K562 (cell line): ENCODE measurements around the gene CDH12. TPM values are rescaled to one million over a fixed set of nuclear protein-coding genes. Genes with fewer than 3 reads are reported as not detected.
A peak's percentile ranks its signal among the peaks of the same experiment; 100 is the strongest.

Source experiments
- ATAC-seq: fragments of 200-7000 bp; cut with Tn5 transposase; 3 replicates; pipeline ENCODE4 v1.9.1; 2020; ENCODE audit warnings: moderate library complexity
- BruUV-seq: library from RNA; stranded (reverse); fragments of 400-500 nt; replicated peaks from 2 replicates; lab custom pipeline; 2021; lab: Mats Ljungman, UMichigan
- CTCF ChIA-PET: fragments of 300-600 bp; formaldehyde crosslinking; extraction: SDS; loops from one replicate; lab custom pipeline; 2021; ENCODE audit warnings: low intra/inter-chr PET ratio; lab: Yijun Ruan, JAX
- POLR2A ChIA-PET: fragments of 300-600, 350-650 bp; sonication (Branson Sonifier 250); formaldehyde crosslinking; extraction: SDS; loops from one replicate; lab custom pipeline; 2021; ENCODE audit warnings: antibody characterized with exemption, inconsistent platforms; lab: Yijun Ruan, JAX
- DNase-seq, 4 experiments: peaks; one replicate each; pipeline versions ENCODE4 v3.0.0 to v3.0.0-alpha.2; 2011 to 2018; ENCODE audit warnings: low spot score in 3 of 4, mixed read lengths in 3 of 4; ENCODE audit errors: extremely low read depth in 1 of 4
- FAIRE-seq: peaks from 2 replicates; lab custom pipeline; 2011; peaks lifted over from hg19 to GRCh38; lab: Jason Lieb, UNC
- H2AFZ ChIP-seq: 2 replicates; pipeline ENCODE4 v1.6.0; 2011; ENCODE audit warnings: low read depth, low read length, control low read depth, inconsistent platforms
- H3K27ac ChIP-seq: fragments of 200-600 bp; 3 replicates; pipeline ENCODE4 v1.8.0; 2011; ENCODE audit warnings: low read depth, mild to moderate bottlenecking, control low read depth, inconsistent platforms, low read length, moderate library complexity, mixed read lengths; ENCODE audit errors: extremely low read depth
- H3K27me3 ChIP-seq, 2 experiments: fragments of 300-600 bp in 1 of 2; 2 replicates in 1 of 2; 3 replicates in 1 of 2; pipeline versions ENCODE4 v1.6.0 to v1.8.0; 2011; ENCODE audit warnings: inconsistent platforms in 2 of 2, low read length in 2 of 2, mild to moderate bottlenecking in 1 of 2, mixed read lengths in 1 of 2, moderate library complexity in 1 of 2; ENCODE audit not compliant: control insufficient read depth in 2 of 2, insufficient read depth in 2 of 2
- H3K36me3 ChIP-seq: fragments of 300-600 bp; 3 replicates; pipeline ENCODE4 v1.8.0; 2011; ENCODE audit warnings: mild to moderate bottlenecking, low read length, inconsistent platforms; ENCODE audit not compliant: control insufficient read depth, insufficient read depth
- H3K4me1 ChIP-seq, 2 experiments: fragments of 200-600 bp in 1 of 2; replicated peaks in 1 of 2; 2 replicates in 1 of 2; 3 replicates in 1 of 2; pipeline versions ENCODE4 v1.5.1 to v1.8.0; 2011; ENCODE audit warnings: inconsistent platforms in 2 of 2, low read length in 2 of 2, mild to moderate bottlenecking in 1 of 2, mixed read lengths in 1 of 2, moderate library complexity in 1 of 2; ENCODE audit not compliant: control insufficient read depth in 2 of 2, insufficient read depth in 2 of 2
- H3K4me2 ChIP-seq: 2 replicates; pipeline ENCODE4 v1.6.1; 2011; ENCODE audit warnings: low read length, control low read depth, inconsistent platforms, mixed read lengths; ENCODE audit not compliant: insufficient read depth
- H3K4me3 ChIP-seq: fragments of 200-600 bp; sonication (generic), shearing (Covaris generic); 2 replicates; pipeline ENCODE4 v1.5.1; 2016; ENCODE audit warnings: control low read depth, inconsistent platforms
- H3K79me2 ChIP-seq: fragments of 200-600 bp; 3 replicates; pipeline ENCODE4 v1.8.0; 2011; ENCODE audit warnings: low read length, inconsistent platforms; ENCODE audit not compliant: control insufficient read depth, insufficient read depth
- H3K9ac ChIP-seq, 2 experiments: 2 replicates each; pipeline versions ENCODE4 v1.6.0 to v1.6.1; 2011; ENCODE audit warnings: low read depth in 2 of 2, low read length in 2 of 2, control low read depth in 1 of 2, inconsistent platforms in 1 of 2, mild to moderate bottlenecking in 1 of 2, mixed read lengths in 1 of 2; ENCODE audit not compliant: insufficient read depth in 1 of 2
- H3K9me1 ChIP-seq: one replicate; pipeline ENCODE4 v1.6.0; 2011; ENCODE audit warnings: inconsistent platforms, mild to moderate bottlenecking, low read length, moderate library complexity; ENCODE audit not compliant: control insufficient read depth, insufficient read depth
- H3K9me3 ChIP-seq: replicated peaks from 2 replicates; pipeline ENCODE4 v1.5.1; 2011; ENCODE audit warnings: low read depth, low read length, inconsistent platforms; ENCODE audit not compliant: control insufficient read depth, insufficient read depth
- H4K20me1 ChIP-seq: replicated peaks from 2 replicates; pipeline ENCODE4 v1.6.1; 2011; ENCODE audit warnings: low read length, inconsistent platforms, mixed read lengths; ENCODE audit not compliant: control insufficient read depth, insufficient read depth
- KDM2B ChIP-seq: fragments of 250-450 bp; sonication (Bioruptor Pico); IDR thresholded peaks from 2 replicates; pipeline ENCODE4 v1.8.0; 2021; ENCODE audit warnings: mild to moderate bottlenecking, moderate library complexity
- KLF1 ChIP-seq: fragments of 450-650 bp; IDR thresholded peaks from 2 replicates; pipeline ENCODE4 v1.6.1; 2016; ENCODE audit warnings: missing genetic modification characterization, missing compliant biosample characterization
- LEF1 ChIP-seq: fragments of 450-650 bp; IDR thresholded peaks from 2 replicates; pipeline ENCODE4 v1.6.1; 2016; ENCODE audit warnings: mild to moderate bottlenecking
- MYBL2 ChIP-seq, 2 experiments: fragments of 450-650 bp in 1 of 2; sonication (generic) in 1 of 2; formaldehyde crosslinking in 1 of 2; IDR thresholded peaks; 2 replicates each; pipeline versions ENCODE4 v1.6.1 to v1.8.1; 2017 to 2022; ENCODE audit warnings: borderline replicate concordance in 1 of 2, inconsistent platforms in 1 of 2, low read depth in 1 of 2, mild to moderate bottlenecking in 1 of 2, missing genetic modification reagents in 1 of 2, moderate library complexity in 1 of 2
- NCOA2 ChIP-seq, 2 experiments: fragments of 450-650 bp; IDR thresholded peaks; 2 replicates each; pipeline ENCODE4 v1.6.1; 2018; ENCODE audit warnings: mild to moderate bottlenecking in 2 of 2, moderate library complexity in 1 of 2; ENCODE audit not compliant: partially characterized antibody in 2 of 2
- TFE3 ChIP-seq: fragments of 450-650 bp; formaldehyde crosslinking; IDR thresholded peaks from 2 replicates; pipeline ENCODE4 v1.4.0; 2020; ENCODE audit warnings: mild to moderate bottlenecking, mixed read lengths
- ZNF707 ChIP-seq: fragments of 250-450 bp; sonication (Bioruptor Pico); conservative IDR thresholded peaks from 2 replicates; pipeline ENCODE4 v1.8.0; 2022; ENCODE audit warnings: inconsistent platforms, mild to moderate bottlenecking, moderate library complexity
- whole genome bisulfite sequencing: fragments of 100-300 bp; shearing (Covaris generic); methylation state at CpG from one replicate; pipeline ENCODE4 v1.1.6; 2016; ENCODE audit warnings: low coverage, mixed read lengths; ENCODE audit not compliant: insufficient coverage; ENCODE audit errors: missing lambda C conversion rate; 5-methylcytosine and 5-hydroxymethylcytosine counted together
- in situ Hi-C: fragments of 300-500 bp; cut with MboI; formaldehyde crosslinking; loops from 4 replicates; pipeline ENCODE4 v1.15.0; 2018; ENCODE audit warnings: inconsistent platforms, mixed read lengths
- intact Hi-C: fragments of 100-400 bp; cut with micrococcal nuclease; formaldehyde crosslinking; loops from 2 replicates; pipeline ENCODE4 v1.14.2; 2022
- polyA plus RNA-seq, 8 experiments: library from polyadenylated mRNA; depleted of rRNA in 4 of 8; stranded (reverse) in 5 of 8; unstranded in 3 of 8; fragments of >200 nt; fragmentation: Nextera tagmentation in 2 of 8; fragmentation: Illumina TruSeq in 1 of 8; extraction: Ambion mirVana in 2 of 8; extraction: Trizol in 1 of 8; gene quantifications; 2 replicates each; pipeline versions ENCODE4 v1.2.1 to v1.2.3, GENCODE V29; 2011 to 2014; ENCODE audit warnings: inconsistent platforms in 1 of 8, missing spikeins in 1 of 8
- total RNA-seq, 7 experiments: library from RNA; depleted of rRNA in 6 of 7; stranded (reverse); fragments of >200 nt in 6 of 7; fragmentation: Illumina TruSeq in 2 of 7; extraction: Trizol in 2 of 7; gene quantifications; 2 replicates each; pipeline versions ENCODE4 v1.2.1 to v1.2.3, GENCODE V29; 2011 to 2021; ENCODE audit warnings: low replicate concordance in 1 of 7

The CDH12 gene
- total and polyA plus RNA-seq, 9 of the 15 experiments (the other 6 are each of a cell fraction or from before 2014, with no cell fraction given), result 0.03 to 1.7 (median 0.37) TPM

- no peak overlapping the region for H3K27ac ChIP-seq
- FAIRE-seq, result no peak
Observed at GRCh38 chr5:21773456-21773855, 1079.7 kb downstream of the CDH12 start.

GRCh38 chr5:21765406-21765805, 1087.7 kb downstream of the CDH12 start:
- H3K9me3 ChIP-seq, result no peaks in the 10 kb centered on the region
- CTCF ChIA-PET, result no interaction called here
- H3K9ac ChIP-seq, result no peak overlapping the region
- in situ Hi-C loops, result no loop called here
- 0% methylated on average over 1 of the region's 1 CpG for WGBS
- H3K27me3 ChIP-seq, result no peaks in the 10 kb centered on the region
- no peak overlapping the region for H3K4me2 ChIP-seq
- no peak overlapping the region for H3K27ac ChIP-seq
- no peak overlapping the region for H2AFZ ChIP-seq
- H4K20me1 ChIP-seq, result no peaks in the 10 kb centered on the region
- H3K4me1 ChIP-seq, result no peaks in the 10 kb centered on the region
- POLR2A ChIA-PET, result no interaction called here
- H3K9me1 ChIP-seq, result no peaks in the 10 kb centered on the region
- BruUV-seq, result no TSS peak
- FAIRE-seq, result no peak
- intact Hi-C loops, result no loop called here
- TF ChIP-seq MYBL2 (IDR thresholded peaks at IDR 0.05; ENCODE audit: low read depth) (no peak), MYBL2 (CRISPR knock-in tag; IDR thresholded peaks at IDR 0.05; ENCODE audit: borderline replicate concordance) (no peak), KLF1 (tag) (no peak), KDM2B (CRISPR knock-in tag) (no peak), LEF1 (no peak), ZNF707 (CRISPR knock-in tag) (no peak)
- TF ChIP-seq, all 486 proteins: peak for 0
- DNase-seq, result no peak
- no peaks in the 10 kb centered on the region for H3K79me2 ChIP-seq
- H3K36me3 ChIP-seq, result no peaks in the 10 kb centered on the region
- no peak for ATAC-seq
- no peak overlapping the region for H3K4me3 ChIP-seq

More at GRCh38 chr5:21773456-21773855, 1079.7 kb downstream of the CDH12 start:
- H3K9me3 ChIP-seq, result no peaks in the 10 kb centered on the region; the same call in 1 of the 2 replicates
- H2AFZ ChIP-seq, result no peak overlapping the region
- BruUV-seq, result no TSS peak
- peak; percentile 24; the same call in 1 of the 2 replicates for TF ChIP-seq TFE3 (CRISPR knock-in tag)
- no peak for TF ChIP-seq NCOA2 (IDR thresholded peaks at IDR 0.05; ENCODE audit: partially characterized antibody in 2 of 2)
- 3% methylated on average over 3 of the region's 3 CpGs for WGBS
- H3K9ac ChIP-seq, result no peak overlapping the region
- intact Hi-C loops, result no loop called here
- H3K36me3 ChIP-seq, result no peaks in the 10 kb centered on the region
- H3K4me3 ChIP-seq, result no peak overlapping the region
- no peaks in the 10 kb centered on the region for H3K79me2 ChIP-seq
- in situ Hi-C loops, result no loop called here
- no peak for DNase-seq
- no peaks in the 10 kb centered on the region for H4K20me1 ChIP-seq
- POLR2A ChIA-PET, result no interaction called here
- no peak overlapping the region for H3K4me2 ChIP-seq
- no peaks in the 10 kb centered on the region for H3K27me3 ChIP-seq
- ATAC-seq, result no peak
- no peaks in the 10 kb centered on the region for H3K9me1 ChIP-seq
- no peaks in the 10 kb centered on the region for H3K4me1 ChIP-seq
- CTCF ChIA-PET, result no interaction called here
